ENCODE data around the gene GORASP2.

DNA sequence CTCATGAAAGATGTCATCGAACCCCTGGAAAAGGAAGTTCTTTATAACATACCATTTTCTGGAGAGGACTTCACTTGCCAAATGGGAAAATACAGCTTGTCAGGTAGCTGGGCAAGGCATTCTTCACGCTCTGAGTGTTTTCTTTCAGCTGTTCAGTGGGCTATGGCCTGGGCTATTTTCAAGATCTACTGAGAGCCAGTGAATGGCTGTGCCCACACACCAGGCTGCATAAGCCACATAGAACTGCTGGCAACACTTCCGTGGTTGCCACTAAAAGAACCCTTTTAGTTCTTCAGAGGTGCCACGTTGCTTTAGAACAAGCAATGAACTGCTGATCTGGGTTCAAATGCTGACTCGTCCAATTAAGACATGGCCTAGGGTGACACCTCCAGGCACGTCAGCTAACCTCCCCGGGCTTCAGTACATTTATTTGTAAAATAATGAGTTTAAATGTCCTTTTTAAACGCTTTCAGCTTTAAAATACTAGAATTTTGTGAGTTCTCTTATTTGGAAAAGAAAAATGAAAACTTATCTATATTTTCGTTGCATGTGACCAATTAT lies 36.6 kb upstream of the GORASP2 start:
- no peak for TF ChIP-seq CTCF (IDR thresholded peaks at IDR 0.05; ENCODE audit: low read length)
- no peak for TF ChIP-seq EZH2phosphoT487 (IDR thresholded peaks at IDR 0.05; ENCODE audit: low read length)
- no peak for TF ChIP-seq EZH2 (optimal IDR thresholded peaks at IDR 0.05; ENCODE audit: low read depth, low read length)

Data from MM.1S (cell line).